ENCODE measurements around the gene HHLA2.

The HHLA2 gene

GRCh38 chr3:108301695-108302404 is 5.5 kb downstream of the HHLA2 start:
- no peak for DNase-seq

GRCh38 chr3:108302570-108302969 is 6.2 kb downstream of the HHLA2 start:
- DNase-seq: no peak

GRCh38 chr3:108305484-108306172 is 9.3 kb downstream of the HHLA2 start:
- DNase-seq: no peak

- no peak for DNase-seq
These were observed 15.4 kb downstream of the HHLA2 start for GRCh38 chr3:108311797-108312196.

- no peak for DNase-seq
These were observed 16.3 kb downstream of the HHLA2 start for GRCh38 chr3:108312656-108313055.

- DNase-seq: no peak
These were observed 19.5 kb downstream of the HHLA2 start for GRCh38 chr3:108315767-108316301.

- no peak for DNase-seq
These were observed 23.2 kb downstream of the HHLA2 start for GRCh38 chr3:108319428-108320082.

GRCh38 chr3:108320746-108321350 is 24.5 kb downstream of the HHLA2 start:
- DNase-seq: no peak

GRCh38 chr3:108322352-108322751 is 26.0 kb downstream of the HHLA2 start:
- no peak for DNase-seq

GRCh38 chr3:108324177-108324576 is 27.8 kb downstream of the HHLA2 start:
- no peak for DNase-seq

GRCh38 chr3:108327168-108327567 is 30.8 kb downstream of the HHLA2 start:
- no peak for DNase-seq

- DNase-seq: no peak
These were observed 32.6 kb downstream of the HHLA2 start for GRCh38 chr3:108328821-108329486.

GRCh38 chr3:108329508-108329907 is 33.2 kb downstream of the HHLA2 start:
- DNase-seq: no peak

GRCh38 chr3:108329947-108330346 is 33.6 kb downstream of the HHLA2 start:
- no peak for DNase-seq

- DNase-seq: no peak
These were observed 35.4 kb downstream of the HHLA2 start for GRCh38 chr3:108331792-108332191.

GRCh38 chr3:108333961-108334360 is 37.6 kb downstream of the HHLA2 start:
- no peak for DNase-seq

GRCh38 chr3:108334701-108335100 is 38.4 kb downstream of the HHLA2 start:
- no peak for DNase-seq

- DNase-seq: no peak
These were observed 42.7 kb downstream of the HHLA2 start for GRCh38 chr3:108338901-108339545.

- DNase-seq: no peak
These were observed 45.6 kb downstream of the HHLA2 start for GRCh38 chr3:108341911-108342310.

GRCh38 chr3:108342837-108343486 is 46.6 kb downstream of the HHLA2 start:
- DNase-seq: no peak

GRCh38 chr3:108343491-108343890 is 47.1 kb downstream of the HHLA2 start:
- no peak for DNase-seq

All from NCI-H1417 treated with DMSO at 0.1 percent for 48 hours (cell line).